Activated CD4-positive, alpha-beta memory T cell treated with anti-CD3 and anti-CD28 coated beads, Interleukin-2, amount 10 ng/mL, durations not matched to agents 7 days and 5 days (primary cell): ENCODE data around the gene CCM2L. TPM values are rescaled to one million over a fixed set of nuclear protein-coding genes. Genes with fewer than 3 reads are reported as not detected.

Source experiments
- CTCF ChIA-PET: fragments of 350-600 bp; sonication (Branson Sonifier 250); formaldehyde crosslinking; loops from one replicate; lab custom pipeline; 2021; ENCODE audit warnings: antibody characterized with exemption, inconsistent platforms; lab: Charles Lee
- POLR2A ChIA-PET: fragments of 350-600 bp; sonication (Branson Sonifier 250); formaldehyde crosslinking; loops from one replicate; lab custom pipeline; 2021; ENCODE audit warnings: antibody characterized with exemption; lab: Charles Lee
- DNase-seq: peaks from one replicate; pipeline ENCODE4 v3.0.0-alpha.2; 2020
- H3K27ac Mint-ChIP-seq: one replicate; pipeline ENCODE4 v1.8.0; 2021; ENCODE audit warnings: mild to moderate bottlenecking, mixed read lengths
- H3K27me3 Mint-ChIP-seq: one replicate; pipeline ENCODE4 v1.8.0; 2021; ENCODE audit warnings: mixed read lengths
- H3K36me3 Mint-ChIP-seq: one replicate; pipeline ENCODE4 v1.8.0; 2021; ENCODE audit warnings: low read depth, mixed read lengths
- H3K4me1 Mint-ChIP-seq: one replicate; pipeline ENCODE4 v1.8.0; 2021; ENCODE audit warnings: mixed read lengths
- H3K4me3 Mint-ChIP-seq: one replicate; pipeline ENCODE4 v1.8.0; 2021; ENCODE audit warnings: mild to moderate bottlenecking, mixed read lengths
- H3K9me3 Mint-ChIP-seq: one replicate; pipeline ENCODE4 v1.8.0; 2021; ENCODE audit warnings: mixed read lengths
- total RNA-seq, 2 experiments: library from RNA; stranded (reverse); gene quantifications; one replicate each; pipeline ENCODE4 v1.2.3, GENCODE V29; 2021

CCM2L gene
- total RNA-seq, 2 experiments from 2014 or later: not detected

- peaks cover 3% of the 10 kb centered on the region for H3K27me3 Mint-ChIP-seq
- no peak for DNase-seq
- no peaks in the 10 kb centered on the region for H3K36me3 Mint-ChIP-seq
- ChIA-PET POLR2A (no interaction called here), CTCF (no interaction called here)
- no peak overlapping the region for H3K4me3 Mint-ChIP-seq
- H3K9me3 Mint-ChIP-seq: no peaks in the 10 kb centered on the region
- H3K27ac Mint-ChIP-seq: no peak overlapping the region
- H3K4me1 Mint-ChIP-seq: no peaks in the 10 kb centered on the region
Observed at GRCh38 chr20:32077190-32077589, 67.0 kb downstream of the CCM2L start.

- no peaks in the 10 kb centered on the region for H3K9me3 Mint-ChIP-seq
- no peaks in the 10 kb centered on the region for H3K36me3 Mint-ChIP-seq
- DNase-seq: no peak
- CTCF ChIA-PET: no interaction called here
- H3K27me3 Mint-ChIP-seq: peaks cover 4% of the 10 kb centered on the region
- no peak overlapping the region for H3K4me3 Mint-ChIP-seq
- no peaks in the 10 kb centered on the region for H3K4me1 Mint-ChIP-seq
- no peak overlapping the region for H3K27ac Mint-ChIP-seq
- POLR2A ChIA-PET: no interaction called here
Observed at GRCh38 chr20:32078322-32078721, 68.1 kb downstream of the CCM2L start.

GRCh38 chr20:32078791-32079190, 68.6 kb downstream of the CCM2L start:
- ChIA-PET CTCF (interaction anchor here (0.7 to 0.9 kb wide), 2 partner anchors 47 to 274 kb away, joined by 3 to 4 read pairs; no protein-coding TSS in a partner anchor), POLR2A (no interaction called here)
- H3K27ac Mint-ChIP-seq: no peak overlapping the region
- no peaks in the 10 kb centered on the region for H3K9me3 Mint-ChIP-seq
- no peaks in the 10 kb centered on the region for H3K4me1 Mint-ChIP-seq
- H3K36me3 Mint-ChIP-seq: no peaks in the 10 kb centered on the region
- peaks cover 6% of the 10 kb centered on the region for H3K27me3 Mint-ChIP-seq
- no peak overlapping the region for H3K4me3 Mint-ChIP-seq
- DNase-seq: no peak

GRCh38 chr20:32079655-32080109, 69.4 kb downstream of the CCM2L start:
- ChIA-PET CTCF (no interaction called here), POLR2A (no interaction called here)
- Mint-ChIP-seq H3K4me1 (no peaks in the 10 kb centered on the region), H3K27ac (no peak overlapping the region), H3K9me3 (no peaks in the 10 kb centered on the region), H3K36me3 (no peaks in the 10 kb centered on the region), H3K4me3 (no peak overlapping the region), H3K27me3 (peaks cover 8% of the 10 kb centered on the region)
- no peak for DNase-seq

GRCh38 chr20:32080783-32081182, 70.5 kb downstream of the CCM2L start:
- Mint-ChIP-seq H3K9me3 (no peaks in the 10 kb centered on the region), H3K4me3 (no peak overlapping the region), H3K36me3 (no peaks in the 10 kb centered on the region), H3K4me1 (no peaks in the 10 kb centered on the region), H3K27me3 (peaks cover 9% of the 10 kb centered on the region), H3K27ac (no peak overlapping the region)
- ChIA-PET CTCF (no interaction called here), POLR2A (no interaction called here)
- no peak for DNase-seq

Other genes starting within 250 kb of the CCM2L start
- gene MYLK2, start 191.1 kb upstream of the CCM2L start, total RNA-seq: under 1 TPM; 0.33 to 0.45 TPM
- not detected for gene FOXS1, start 164.8 kb upstream of the CCM2L start, total RNA-seq
- gene DUSP15, start 139.9 kb upstream of the CCM2L start, total RNA-seq: not detected
- gene TTLL9, start 139.8 kb upstream of the CCM2L start, total RNA-seq: not detected
- 10 to 100 TPM; 10.8 TPM for gene PDRG1, start 58.4 kb upstream of the CCM2L start, total RNA-seq
- not detected for gene XKR7, start 42.3 kb upstream of the CCM2L start, total RNA-seq
- gene HCK, start 41.8 kb downstream of the CCM2L start, total RNA-seq: under 1 TPM; 0.10 to 0.35 TPM
- gene TM9SF4, start 99.3 kb downstream of the CCM2L start, total RNA-seq: 10 to 100 TPM; 37.6 to 38.6 TPM
- gene PLAGL2, start 197.3 kb downstream of the CCM2L start, total RNA-seq: 10 to 100 TPM; 27.9 to 28.9 TPM
- gene POFUT1, start 197.4 kb downstream of the CCM2L start, total RNA-seq: 10 to 100 TPM; 21.5 to 23.2 TPM